Measurements from ENCODE around the gene PLVAP.

DNA sequence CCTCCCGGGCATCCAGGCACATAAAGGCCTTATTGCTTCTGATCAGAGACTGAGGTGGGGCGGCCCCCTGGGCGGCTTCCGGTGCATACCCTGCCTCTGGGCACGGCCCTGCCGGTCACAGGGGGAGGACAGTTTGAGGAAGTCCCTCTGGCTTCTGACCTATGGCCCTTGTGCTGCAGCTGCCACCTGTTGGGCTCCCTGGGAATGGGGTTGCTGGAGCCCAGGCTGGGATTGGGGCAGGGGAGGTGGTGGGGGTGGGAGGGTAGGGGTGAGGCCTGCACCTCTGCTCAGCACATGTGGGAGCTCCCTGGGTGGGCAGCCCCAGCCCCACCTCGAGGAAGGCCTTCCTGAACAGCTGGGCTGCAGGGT, 53.2 kb downstream of the PLVAP start:
- TF ChIP-seq, protein P1, sequence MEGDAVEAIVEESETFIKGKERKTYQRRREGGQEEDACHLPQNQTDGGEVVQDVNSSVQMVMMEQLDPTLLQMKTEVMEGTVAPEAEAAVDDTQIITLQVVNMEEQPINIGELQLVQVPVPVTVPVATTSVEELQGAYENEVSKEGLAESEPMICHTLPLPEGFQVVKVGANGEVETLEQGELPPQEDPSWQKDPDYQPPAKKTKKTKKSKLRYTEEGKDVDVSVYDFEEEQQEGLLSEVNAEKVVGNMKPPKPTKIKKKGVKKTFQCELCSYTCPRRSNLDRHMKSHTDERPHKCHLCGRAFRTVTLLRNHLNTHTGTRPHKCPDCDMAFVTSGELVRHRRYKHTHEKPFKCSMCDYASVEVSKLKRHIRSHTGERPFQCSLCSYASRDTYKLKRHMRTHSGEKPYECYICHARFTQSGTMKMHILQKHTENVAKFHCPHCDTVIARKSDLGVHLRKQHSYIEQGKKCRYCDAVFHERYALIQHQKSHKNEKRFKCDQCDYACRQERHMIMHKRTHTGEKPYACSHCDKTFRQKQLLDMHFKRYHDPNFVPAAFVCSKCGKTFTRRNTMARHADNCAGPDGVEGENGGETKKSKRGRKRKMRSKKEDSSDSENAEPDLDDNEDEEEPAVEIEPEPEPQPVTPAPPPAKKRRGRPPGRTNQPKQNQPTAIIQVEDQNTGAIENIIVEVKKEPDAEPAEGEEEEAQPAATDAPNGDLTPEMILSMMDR (IDR thresholded peaks at IDR 0.05; ENCODE audit: insufficient read depth, low read length, poor library complexity, severe bottlenecking), result no peak
- no peak for TF ChIP-seq EZH2phosphoT487 (conservative IDR thresholded peaks at IDR 0.05; ENCODE audit: low read length)
